Osteoblast (primary cell): ENCODE measurements around the gene SFMBT2. TPM values are rescaled to one million over a fixed set of nuclear protein-coding genes. Genes with fewer than 3 reads are reported as not detected.

Experiments
- DNase-seq: peaks from one replicate; pipeline ENCODE4 v3.0.0; 2011; ENCODE audit warnings: low spot score, mixed read lengths; ENCODE audit not compliant: insufficient read length; ENCODE audit errors: missing footprints
- H2AFZ ChIP-seq: 2 replicates; pipeline ENCODE4 v1.6.0; 2011; ENCODE audit warnings: mild to moderate bottlenecking, low read length
- H3K27ac ChIP-seq: 2 replicates; pipeline ENCODE4 v1.5.1; 2011; ENCODE audit warnings: mild to moderate bottlenecking, low read depth, low read length, moderate library complexity
- H3K27me3 ChIP-seq: 2 replicates; pipeline ENCODE4 v1.6.0; 2012; ENCODE audit warnings: mild to moderate bottlenecking, control low read depth, inconsistent platforms, low read length, moderate library complexity; ENCODE audit not compliant: insufficient read depth
- H3K36me3 ChIP-seq: 2 replicates; pipeline ENCODE4 v1.5.1; 2011; ENCODE audit warnings: mild to moderate bottlenecking, low read length, control low read depth, moderate library complexity; ENCODE audit not compliant: insufficient read depth
- H3K4me1 ChIP-seq: 2 replicates; pipeline ENCODE4 v1.5.1; 2011; ENCODE audit warnings: mild to moderate bottlenecking, low read length, control low read depth, moderate library complexity; ENCODE audit not compliant: insufficient read depth
- H3K4me2 ChIP-seq: 2 replicates; pipeline ENCODE4 v1.6.0; 2011; ENCODE audit warnings: mild to moderate bottlenecking, low read length; ENCODE audit not compliant: insufficient read depth
- H3K4me3 ChIP-seq: fragments of 200-600 bp; sonication (generic); 3 replicates; pipeline ENCODE4 v1.5.1; 2012; ENCODE audit warnings: mild to moderate bottlenecking, low read length, inconsistent platforms; ENCODE audit not compliant: insufficient read depth
- H3K79me2 ChIP-seq: 2 replicates; pipeline ENCODE4 v1.6.0; 2012; ENCODE audit warnings: mild to moderate bottlenecking, low read length, control low read depth, inconsistent platforms; ENCODE audit not compliant: insufficient read depth
- H3K9me3 ChIP-seq: 2 replicates; pipeline ENCODE4 v1.5.1; 2011; ENCODE audit warnings: low read depth, low read length, control low read depth
- H4K20me1 ChIP-seq: 2 replicates; pipeline ENCODE4 v1.6.0; 2012; ENCODE audit warnings: mild to moderate bottlenecking, low read length, control low read depth; ENCODE audit not compliant: insufficient read depth
- total RNA-seq: library from RNA; depleted of rRNA; stranded (reverse); fragments of >200 nt; gene quantifications from 2 replicates; pipeline ENCODE4 v1.2.3, GENCODE V29; 2012
- TF ChIP-seq, protein P1 (sequence below): IDR thresholded peaks from 2 replicates; pipeline ENCODE4 v1.5.1; 2011; ENCODE audit warnings: mild to moderate bottlenecking, low read depth, low read length, moderate library complexity; ENCODE audit errors: extremely low read depth

The SFMBT2 gene
- total RNA-seq, 1 donor = under 0.01 TPM

GRCh38 chr10:7279303-7279702, 131.5 kb downstream of the SFMBT2 start:
- TF ChIP-seq, protein P1, sequence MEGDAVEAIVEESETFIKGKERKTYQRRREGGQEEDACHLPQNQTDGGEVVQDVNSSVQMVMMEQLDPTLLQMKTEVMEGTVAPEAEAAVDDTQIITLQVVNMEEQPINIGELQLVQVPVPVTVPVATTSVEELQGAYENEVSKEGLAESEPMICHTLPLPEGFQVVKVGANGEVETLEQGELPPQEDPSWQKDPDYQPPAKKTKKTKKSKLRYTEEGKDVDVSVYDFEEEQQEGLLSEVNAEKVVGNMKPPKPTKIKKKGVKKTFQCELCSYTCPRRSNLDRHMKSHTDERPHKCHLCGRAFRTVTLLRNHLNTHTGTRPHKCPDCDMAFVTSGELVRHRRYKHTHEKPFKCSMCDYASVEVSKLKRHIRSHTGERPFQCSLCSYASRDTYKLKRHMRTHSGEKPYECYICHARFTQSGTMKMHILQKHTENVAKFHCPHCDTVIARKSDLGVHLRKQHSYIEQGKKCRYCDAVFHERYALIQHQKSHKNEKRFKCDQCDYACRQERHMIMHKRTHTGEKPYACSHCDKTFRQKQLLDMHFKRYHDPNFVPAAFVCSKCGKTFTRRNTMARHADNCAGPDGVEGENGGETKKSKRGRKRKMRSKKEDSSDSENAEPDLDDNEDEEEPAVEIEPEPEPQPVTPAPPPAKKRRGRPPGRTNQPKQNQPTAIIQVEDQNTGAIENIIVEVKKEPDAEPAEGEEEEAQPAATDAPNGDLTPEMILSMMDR = no peak
- Histone ChIP-seq H3K4me3 (no peak overlapping the region), H3K4me1 (no peaks in the 10 kb centered on the region), H3K27me3 (no peaks in the 10 kb centered on the region), H3K79me2 (no peaks in the 10 kb centered on the region), H3K27ac (no peak overlapping the region), H3K4me2 (no peak overlapping the region), H3K9me3 (peaks cover 4% of the 10 kb centered on the region), H2AFZ (no peak overlapping the region), H4K20me1 (no peaks in the 10 kb centered on the region), H3K36me3 (no peaks in the 10 kb centered on the region)
- no peak for DNase-seq

GRCh38 chr10:7277867-7278266, 133.0 kb downstream of the SFMBT2 start:
- DNase-seq = no peak
- Histone ChIP-seq H3K27me3 (no peaks in the 10 kb centered on the region), H3K9me3 (no peaks in the 10 kb centered on the region), H3K36me3 (no peaks in the 10 kb centered on the region), H4K20me1 (no peaks in the 10 kb centered on the region), H3K4me2 (no peak overlapping the region), H3K79me2 (no peaks in the 10 kb centered on the region), H3K4me1 (no peaks in the 10 kb centered on the region), H3K4me3 (no peak overlapping the region), H2AFZ (no peak overlapping the region), H3K27ac (no peak overlapping the region)
- TF ChIP-seq, protein P1 = no peak

GRCh38 chr10:7277432-7277831, 133.4 kb downstream of the SFMBT2 start:
- no peak for DNase-seq
- Histone ChIP-seq H3K4me3 (no peak overlapping the region), H2AFZ (no peak overlapping the region), H3K27ac (no peak overlapping the region), H3K27me3 (no peaks in the 10 kb centered on the region), H3K79me2 (no peaks in the 10 kb centered on the region), H3K36me3 (no peaks in the 10 kb centered on the region), H3K4me2 (no peak overlapping the region), H3K4me1 (no peaks in the 10 kb centered on the region), H3K9me3 (no peaks in the 10 kb centered on the region), H4K20me1 (no peaks in the 10 kb centered on the region)
- TF ChIP-seq, protein P1 = no peak

DNA sequence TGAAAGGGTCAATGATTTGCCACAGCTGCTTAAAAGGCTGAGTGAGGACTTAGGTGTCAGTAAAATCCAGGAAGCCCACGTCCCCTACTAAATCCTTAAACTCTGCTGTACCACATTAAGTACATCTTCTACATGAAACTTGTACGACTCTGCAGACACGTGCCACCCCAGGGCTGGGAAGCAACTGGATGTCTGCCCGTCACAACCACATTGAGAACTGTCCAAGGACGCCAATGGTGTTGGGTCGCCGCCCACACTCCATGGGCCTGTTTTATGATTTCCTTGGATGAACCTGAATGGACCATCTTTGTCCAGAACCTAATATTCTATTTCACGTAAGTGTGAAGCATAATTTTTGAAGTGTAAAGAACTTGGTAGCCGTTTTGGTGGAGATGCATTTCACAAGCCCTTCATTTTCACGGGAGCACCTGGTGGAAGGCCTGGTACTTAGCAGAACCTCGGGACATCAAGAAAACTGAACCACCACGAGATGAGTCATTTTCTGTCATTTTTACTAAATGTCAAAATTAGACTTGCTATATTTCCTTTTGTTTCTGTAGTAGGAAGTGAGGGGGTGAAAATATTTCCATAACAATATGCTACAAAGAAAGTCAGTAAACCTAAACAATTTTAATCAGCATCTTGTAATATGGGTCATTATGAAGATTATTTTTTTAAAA, 134.9 kb downstream of the SFMBT2 start:
- Histone ChIP-seq H4K20me1 (no peaks in the 10 kb centered on the region), H3K27ac (no peak overlapping the region), H2AFZ (no peak overlapping the region), H3K36me3 (no peaks in the 10 kb centered on the region), H3K9me3 (no peaks in the 10 kb centered on the region), H3K4me1 (no peaks in the 10 kb centered on the region), H3K4me2 (no peak overlapping the region), H3K27me3 (no peaks in the 10 kb centered on the region), H3K79me2 (no peaks in the 10 kb centered on the region), H3K4me3 (no peak overlapping the region)
- TF ChIP-seq, protein P1 = no peak
- no peak for DNase-seq
